ENCODE results near the gene HOXA5.

The HOXA5 gene

GRCh38 chr7:27109466-27110185, 33.9 kb downstream of the HOXA5 start:
- TF ChIP-seq SPI1 (IDR thresholded peaks at IDR 0.05; ENCODE audit: borderline replicate concordance, low read depth) (no peak), REST (IDR thresholded peaks at IDR 0.05; ENCODE audit: insufficient replicate concordance, low read depth) (no peak), GABPA (IDR thresholded peaks at IDR 0.05; ENCODE audit: low read depth) (no peak), POLR2AphosphoS5 (IDR thresholded peaks at IDR 0.05; ENCODE audit: low read depth) (no peak)
- TF ChIP-seq, protein P1, sequence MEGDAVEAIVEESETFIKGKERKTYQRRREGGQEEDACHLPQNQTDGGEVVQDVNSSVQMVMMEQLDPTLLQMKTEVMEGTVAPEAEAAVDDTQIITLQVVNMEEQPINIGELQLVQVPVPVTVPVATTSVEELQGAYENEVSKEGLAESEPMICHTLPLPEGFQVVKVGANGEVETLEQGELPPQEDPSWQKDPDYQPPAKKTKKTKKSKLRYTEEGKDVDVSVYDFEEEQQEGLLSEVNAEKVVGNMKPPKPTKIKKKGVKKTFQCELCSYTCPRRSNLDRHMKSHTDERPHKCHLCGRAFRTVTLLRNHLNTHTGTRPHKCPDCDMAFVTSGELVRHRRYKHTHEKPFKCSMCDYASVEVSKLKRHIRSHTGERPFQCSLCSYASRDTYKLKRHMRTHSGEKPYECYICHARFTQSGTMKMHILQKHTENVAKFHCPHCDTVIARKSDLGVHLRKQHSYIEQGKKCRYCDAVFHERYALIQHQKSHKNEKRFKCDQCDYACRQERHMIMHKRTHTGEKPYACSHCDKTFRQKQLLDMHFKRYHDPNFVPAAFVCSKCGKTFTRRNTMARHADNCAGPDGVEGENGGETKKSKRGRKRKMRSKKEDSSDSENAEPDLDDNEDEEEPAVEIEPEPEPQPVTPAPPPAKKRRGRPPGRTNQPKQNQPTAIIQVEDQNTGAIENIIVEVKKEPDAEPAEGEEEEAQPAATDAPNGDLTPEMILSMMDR (IDR thresholded peaks at IDR 0.05; ENCODE audit: insufficient read depth, low read length): no peak
- peaks cover 9% of the 10 kb centered on the region for H3K27me3 ChIP-seq (ENCODE audit: insufficient read depth, poor library complexity, severe bottlenecking)

DNA sequence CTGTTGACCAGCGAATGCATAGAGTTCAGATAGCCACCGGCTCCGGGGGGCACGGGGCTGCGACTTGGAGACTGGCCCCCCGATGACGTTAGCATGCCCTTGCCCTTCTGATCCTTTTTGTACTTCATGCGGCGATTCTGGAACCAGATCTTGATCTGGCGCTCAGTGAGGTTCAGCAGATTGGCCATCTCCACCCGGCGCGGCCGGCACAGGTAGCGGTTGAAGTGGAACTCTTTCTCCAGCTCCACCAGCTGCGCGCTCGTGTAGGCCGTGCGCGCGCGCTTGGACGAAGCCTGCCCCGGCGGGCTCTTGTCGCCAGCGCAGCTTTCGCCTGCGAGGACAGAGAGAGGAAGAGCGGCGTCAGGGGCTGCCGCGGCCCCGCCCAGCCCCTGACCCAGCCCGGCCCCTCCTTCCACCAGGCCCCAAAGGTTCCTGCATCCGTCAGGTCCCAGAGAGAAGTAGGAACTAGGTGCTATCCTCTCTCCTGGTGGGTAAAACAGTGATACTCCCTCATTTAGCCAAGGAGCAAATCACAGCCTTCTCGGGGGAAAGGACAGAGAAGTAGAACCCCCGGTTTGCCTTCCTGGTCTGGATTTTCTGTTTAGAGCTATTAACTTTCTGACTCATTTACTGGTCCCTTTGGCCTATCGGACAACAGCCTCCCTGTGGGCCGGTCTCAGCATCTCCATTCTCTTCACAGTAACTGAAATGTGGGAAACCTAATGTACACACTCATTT, 34.9 kb downstream of the HOXA5 start:
- TF ChIP-seq POLR2AphosphoS5 (IDR thresholded peaks at IDR 0.05; ENCODE audit: low read depth) (no peak), SPI1 (IDR thresholded peaks at IDR 0.05; ENCODE audit: borderline replicate concordance, low read depth) (no peak), GABPA (IDR thresholded peaks at IDR 0.05; ENCODE audit: low read depth) (no peak), REST (IDR thresholded peaks at IDR 0.05; ENCODE audit: insufficient replicate concordance, low read depth) (no peak)
- TF ChIP-seq, protein P1 (IDR thresholded peaks at IDR 0.05; ENCODE audit: insufficient read depth, low read length): no peak
- Histone ChIP-seq H3K4me3 (replicated peaks; ENCODE audit: insufficient read depth, low read length) (no peak overlapping the region), H3K27ac (replicated peaks) (no peak overlapping the region), H3K27me3 (ENCODE audit: insufficient read depth, poor library complexity, severe bottlenecking) (peaks cover 16% of the 10 kb centered on the region)
- DNase-seq (ENCODE audit: low read depth in 1 of 2, low spot score in 1 of 2): no peak

More at GRCh38 chr7:27109466-27110185, 33.9 kb downstream of the HOXA5 start:
- H3K27ac ChIP-seq (replicated peaks): no peak overlapping the region
- DNase-seq (ENCODE audit: low read depth in 1 of 2, low spot score in 1 of 2): no peak
- H3K4me3 ChIP-seq (replicated peaks; ENCODE audit: insufficient read depth, low read length): no peak overlapping the region

DNA sequence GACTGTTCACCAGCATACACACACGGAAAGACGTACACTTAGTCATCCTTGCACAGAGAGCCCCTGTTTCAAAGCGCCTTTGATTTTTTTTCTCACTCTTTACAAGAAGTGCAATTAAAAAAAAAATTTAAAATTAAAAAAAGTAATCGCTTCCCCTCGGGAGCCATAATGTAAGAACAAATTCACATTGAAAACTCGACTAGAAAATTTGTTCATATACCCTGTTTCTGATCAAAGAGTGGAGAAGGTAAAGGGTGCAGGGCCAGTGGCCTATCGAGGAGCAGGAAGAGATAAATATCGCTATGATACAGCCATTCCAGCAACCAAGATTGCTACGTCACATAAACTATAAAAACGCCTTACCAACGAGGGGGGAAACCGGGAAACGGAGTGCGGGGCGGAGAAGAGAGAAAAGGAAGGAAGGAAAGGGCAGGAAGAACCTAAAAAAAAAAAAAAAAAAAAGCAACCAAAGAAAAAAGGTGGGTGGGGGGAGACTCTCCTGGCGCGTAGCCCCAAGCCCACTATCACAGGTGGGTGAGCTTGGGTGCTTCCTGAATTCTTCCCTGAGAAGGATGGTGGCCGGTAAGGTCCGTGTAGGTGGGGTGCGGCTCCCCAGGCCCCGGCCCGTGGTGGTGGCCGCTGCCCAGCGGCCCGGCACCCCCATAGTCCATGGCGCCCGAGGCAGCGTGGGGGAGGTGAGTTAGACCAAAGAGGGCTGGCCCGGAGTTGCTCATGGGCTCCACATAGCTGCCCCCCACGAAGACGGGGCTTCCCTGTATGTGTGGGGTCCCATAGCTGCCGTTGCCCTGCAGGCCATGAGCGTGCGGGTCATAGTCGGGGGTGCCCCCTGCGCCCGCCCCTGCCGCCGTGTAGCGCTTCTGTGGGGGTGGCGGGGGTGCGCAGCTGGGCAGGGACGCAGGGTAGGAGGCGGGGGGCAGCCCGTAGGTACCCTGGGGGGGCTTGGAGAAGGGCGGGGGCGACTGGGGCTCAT, 35.8 kb downstream of the HOXA5 start:
- no peak overlapping the region for H3K27ac ChIP-seq (replicated peaks)
- no peak for TF ChIP-seq POLR2AphosphoS5 (IDR thresholded peaks at IDR 0.05; ENCODE audit: low read depth)
- TF ChIP-seq SPI1 (IDR thresholded peaks at IDR 0.05; ENCODE audit: borderline replicate concordance, low read depth): no peak
- TF ChIP-seq, protein P1 (IDR thresholded peaks at IDR 0.05; ENCODE audit: insufficient read depth, low read length): no peak
- no peak for TF ChIP-seq GABPA (IDR thresholded peaks at IDR 0.05; ENCODE audit: low read depth)
- TF ChIP-seq REST (IDR thresholded peaks at IDR 0.05; ENCODE audit: insufficient replicate concordance, low read depth): no peak
- peaks cover 25% of the 10 kb centered on the region for H3K27me3 ChIP-seq (ENCODE audit: insufficient read depth, poor library complexity, severe bottlenecking)
- no peak overlapping the region for H3K4me3 ChIP-seq (replicated peaks; ENCODE audit: insufficient read depth, low read length)
- no peak for DNase-seq (ENCODE audit: low read depth in 1 of 2, low spot score in 1 of 2)

Data from HL-60 (cell line).